Activated CD4-positive, alpha-beta memory T cell treated with anti-CD3 and anti-CD28 coated beads for 36 hours (primary cell): Measurements from ENCODE around the gene ALG8. TPM values are rescaled to one million over a fixed set of nuclear protein-coding genes. Genes with fewer than 3 reads are reported as not detected.
"Not testable (repeated sequence)": the region's sequence is repeated elsewhere in the genome, so short reads cannot be mapped to it uniquely, and the experiment has no call there.

Experiments used
- CTCF ChIA-PET: fragments of 350-600 bp; sonication (Branson Sonifier 250); formaldehyde crosslinking; loops from one replicate; lab custom pipeline; 2021; ENCODE audit warnings: antibody characterized with exemption, inconsistent platforms; lab: Charles Lee
- POLR2A ChIA-PET: fragments of 350-600 bp; sonication (Branson Sonifier 250); formaldehyde crosslinking; loops from one replicate; lab custom pipeline; 2021; ENCODE audit warnings: antibody characterized with exemption; lab: Charles Lee
- DNase-seq: peaks from one replicate; pipeline ENCODE4 v3.0.0-alpha.2; 2020
- H3K27ac Mint-ChIP-seq: one replicate; pipeline ENCODE4 v1.8.0; 2021; ENCODE audit warnings: mixed read lengths
- H3K27me3 Mint-ChIP-seq: one replicate; pipeline ENCODE4 v1.8.0; 2021; ENCODE audit warnings: mixed read lengths
- H3K36me3 Mint-ChIP-seq: one replicate; pipeline ENCODE4 v1.8.0; 2021; ENCODE audit warnings: mixed read lengths
- H3K4me1 Mint-ChIP-seq: one replicate; pipeline ENCODE4 v1.8.0; 2021; ENCODE audit warnings: low read depth, mixed read lengths
- H3K4me3 Mint-ChIP-seq: one replicate; pipeline ENCODE4 v1.8.0; 2021; ENCODE audit warnings: mild to moderate bottlenecking, mixed read lengths
- H3K9me3 Mint-ChIP-seq: one replicate; pipeline ENCODE4 v1.8.0; 2021; ENCODE audit warnings: mixed read lengths
- intact Hi-C: fragments of 100-400 bp; cut with micrococcal nuclease; formaldehyde crosslinking; loops from one replicate; pipeline ENCODE4 v1.15.1; 2023
- total RNA-seq, 2 experiments: library from RNA; stranded (reverse); gene quantifications; one replicate each; pipeline ENCODE4 v1.2.3, GENCODE V29; 2021

ALG8 gene
- total RNA-seq, 2 experiments from 2014 or later = 45.8 to 45.9 TPM

GRCh38 chr11:78112582-78113275, 26.7 kb downstream of the ALG8 start:
- Mint-ChIP-seq H3K4me1 (no peaks in the 10 kb centered on the region), H3K9me3 (no peaks in the 10 kb centered on the region), H3K27me3 (no peaks in the 10 kb centered on the region), H3K36me3 (peaks cover 24% of the 10 kb centered on the region), H3K27ac (no peak overlapping the region), H3K4me3 (no peak overlapping the region)
- POLR2A ChIA-PET = no interaction called here
- DNase-seq = no peak
- CTCF ChIA-PET = no interaction called here
- intact Hi-C loops = no loop called here

DNA sequence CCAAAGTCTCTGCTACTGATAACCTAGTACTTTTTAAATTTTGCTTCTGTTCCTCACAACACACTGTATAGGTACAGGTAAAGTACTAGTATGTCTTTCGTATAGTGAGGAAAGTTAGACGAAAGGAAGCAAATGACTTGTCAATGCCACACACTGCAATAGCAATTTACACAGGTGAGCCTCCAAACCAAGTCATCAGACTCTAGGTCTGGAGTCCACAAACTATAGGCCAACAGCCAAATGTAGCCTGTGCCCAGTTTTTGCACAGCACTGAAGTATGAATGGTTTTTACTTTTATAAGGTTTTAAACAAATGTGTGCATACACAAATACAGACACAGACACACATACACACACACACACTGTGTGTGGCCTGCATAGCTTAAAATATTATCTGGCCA, 28.1 kb downstream of the ALG8 start:
- Mint-ChIP-seq H3K9me3 (no peaks in the 10 kb centered on the region), H3K36me3 (peaks cover 26% of the 10 kb centered on the region), H3K4me1 (no peaks in the 10 kb centered on the region), H3K27me3 (no peaks in the 10 kb centered on the region), H3K4me3 (no peak overlapping the region), H3K27ac (no peak overlapping the region)
- intact Hi-C loops = no loop called here
- no peak for DNase-seq
- POLR2A ChIA-PET = no interaction called here
- CTCF ChIA-PET = no interaction called here

GRCh38 chr11:78110830-78111229, 28.6 kb downstream of the ALG8 start:
- ChIA-PET POLR2A (no interaction called here), CTCF (no interaction called here)
- Mint-ChIP-seq H3K4me1 (no peaks in the 10 kb centered on the region), H3K9me3 (no peaks in the 10 kb centered on the region), H3K4me3 (no peak overlapping the region), H3K27ac (no peak overlapping the region), H3K27me3 (no peaks in the 10 kb centered on the region), H3K36me3 (peaks cover 26% of the 10 kb centered on the region)
- intact Hi-C loops = no loop called here
- DNase-seq = no peak

GRCh38 chr11:78110351-78110750, 29.1 kb downstream of the ALG8 start:
- intact Hi-C loops = no loop called here
- DNase-seq = no peak
- Mint-ChIP-seq H3K4me3 (no peak overlapping the region), H3K27ac (no peak overlapping the region), H3K4me1 (no peaks in the 10 kb centered on the region), H3K9me3 (no peaks in the 10 kb centered on the region), H3K27me3 (no peaks in the 10 kb centered on the region), H3K36me3 (peaks cover 26% of the 10 kb centered on the region)
- CTCF ChIA-PET = no interaction called here
- POLR2A ChIA-PET = no interaction called here

DNA sequence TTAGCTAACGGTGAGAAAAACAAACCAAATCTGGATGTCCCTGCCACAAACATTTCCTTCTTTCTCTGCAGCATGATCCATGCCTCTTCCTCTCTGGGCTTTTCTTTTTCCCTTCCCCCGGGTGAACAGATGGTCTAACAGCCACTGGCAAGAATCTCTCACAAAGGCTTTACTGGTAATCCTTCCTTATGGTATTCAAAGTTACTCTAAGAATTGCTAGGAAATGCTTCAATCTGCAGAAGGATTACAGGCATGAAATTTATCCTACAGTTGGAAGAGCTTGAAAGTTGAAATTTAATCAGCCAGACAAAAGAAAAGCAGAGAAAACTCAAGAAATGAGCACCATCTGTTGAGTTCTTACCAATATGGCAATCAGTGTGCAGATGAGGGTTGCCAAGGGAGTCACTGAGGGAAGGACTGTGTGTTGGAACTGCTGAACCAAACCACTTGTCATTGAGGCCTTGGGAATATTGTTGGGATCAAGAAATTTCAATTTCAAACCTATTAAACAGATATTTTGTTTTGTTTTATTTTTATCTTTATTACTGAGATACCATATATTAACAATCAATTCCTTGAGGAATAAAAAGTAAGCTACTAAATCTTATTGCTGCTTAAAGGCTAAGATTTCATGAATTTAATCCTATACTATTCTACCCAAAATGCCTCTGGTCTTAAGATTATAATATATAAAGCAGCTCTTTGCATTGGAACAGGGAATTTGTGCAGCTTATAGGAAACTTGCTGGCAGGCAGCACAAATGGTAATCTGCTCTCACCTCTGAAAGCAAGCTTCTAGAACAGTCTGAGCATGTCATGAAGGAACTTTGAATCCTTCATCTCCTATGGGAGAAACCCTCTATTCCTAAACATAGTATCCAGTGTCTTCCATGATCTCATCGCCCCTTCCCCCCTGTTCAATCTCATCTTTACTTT, 30.1 kb downstream of the ALG8 start:
- no peak for DNase-seq
- H3K36me3 Mint-ChIP-seq = peaks cover 26% of the 10 kb centered on the region
- no peaks in the 10 kb centered on the region for H3K9me3 Mint-ChIP-seq
- no peaks in the 10 kb centered on the region for H3K27me3 Mint-ChIP-seq
- intact Hi-C loops = no loop called here
- no peak overlapping the region for H3K27ac Mint-ChIP-seq
- CTCF ChIA-PET = no interaction called here
- H3K4me1 Mint-ChIP-seq = no peaks in the 10 kb centered on the region
- H3K4me3 Mint-ChIP-seq = no peak overlapping the region
- POLR2A ChIA-PET = no interaction called here

DNA sequence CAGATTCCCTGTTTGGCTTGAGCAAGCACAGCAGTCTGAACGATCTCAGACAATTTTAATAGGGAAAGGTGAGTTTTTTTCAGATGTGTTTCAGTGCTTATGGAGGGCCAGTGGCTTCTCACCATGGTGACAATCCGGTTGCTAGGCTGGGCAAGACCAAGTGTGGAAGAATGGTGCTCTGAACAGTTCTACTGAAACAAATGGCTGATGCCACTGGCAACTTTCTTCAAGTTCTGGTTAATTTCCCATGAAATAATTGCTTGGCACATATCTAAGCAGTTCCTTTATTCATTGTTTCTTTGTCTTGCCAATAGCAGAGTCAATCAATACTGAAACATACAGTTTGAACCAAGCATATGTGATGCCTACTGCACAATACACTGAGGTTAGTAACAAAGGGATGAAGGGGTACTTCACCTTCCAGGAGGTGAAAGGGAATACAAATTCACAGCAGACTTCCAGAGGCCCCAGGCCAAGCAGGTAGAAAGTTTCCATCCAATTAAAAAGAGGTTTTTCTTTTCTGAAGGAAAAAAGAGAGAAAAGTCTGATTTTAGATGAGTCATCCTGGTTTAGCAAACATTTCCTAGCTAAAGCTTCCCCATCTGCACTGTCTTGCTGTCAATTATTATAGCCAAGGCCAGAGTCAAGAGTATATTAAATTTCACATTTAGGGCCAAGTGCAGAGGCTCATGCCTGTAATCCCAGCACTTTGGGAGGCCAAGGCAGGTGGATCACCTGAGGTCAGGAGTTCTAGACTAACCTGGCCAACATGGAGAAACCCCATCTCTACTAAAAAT, 38.6 kb downstream of the ALG8 start:
- Mint-ChIP-seq H3K4me3 (no peak overlapping the region), H3K9me3 (no peaks in the 10 kb centered on the region), H3K36me3 (peaks cover 27% of the 10 kb centered on the region), H3K27me3 (no peaks in the 10 kb centered on the region), H3K4me1 (no peaks in the 10 kb centered on the region), H3K27ac (no peak overlapping the region)
- ChIA-PET POLR2A (no interaction called here), CTCF (no interaction called here)
- intact Hi-C loops = no loop called here
- DNase-seq = no peak

DNA sequence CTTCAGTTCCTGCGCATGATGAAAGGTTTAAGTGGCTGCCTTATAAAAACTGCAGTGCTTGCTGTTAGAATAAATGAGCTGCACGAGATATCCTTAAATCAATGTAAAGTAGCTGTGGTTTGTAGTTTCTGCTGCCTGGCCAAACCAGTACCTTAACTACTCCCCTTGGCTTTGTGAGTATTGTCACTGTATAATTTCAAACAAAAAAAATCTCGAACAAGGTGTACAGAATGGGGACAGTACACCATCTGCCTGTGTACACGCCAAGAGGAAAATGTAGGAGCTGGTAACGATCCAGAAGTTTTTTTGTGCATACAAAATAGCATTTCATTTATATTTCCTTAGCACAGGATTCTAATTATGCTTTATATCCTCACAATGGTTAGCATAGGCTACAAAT, 39.2 kb downstream of the ALG8 start:
- Mint-ChIP-seq H3K27me3 (no peaks in the 10 kb centered on the region), H3K4me3 (no peak overlapping the region), H3K9me3 (no peaks in the 10 kb centered on the region), H3K4me1 (no peaks in the 10 kb centered on the region), H3K36me3 (peaks cover 31% of the 10 kb centered on the region), H3K27ac (no peak overlapping the region)
- POLR2A ChIA-PET = no interaction called here
- CTCF ChIA-PET = no interaction called here
- no peak for DNase-seq
- intact Hi-C loops = no loop called here

DNA sequence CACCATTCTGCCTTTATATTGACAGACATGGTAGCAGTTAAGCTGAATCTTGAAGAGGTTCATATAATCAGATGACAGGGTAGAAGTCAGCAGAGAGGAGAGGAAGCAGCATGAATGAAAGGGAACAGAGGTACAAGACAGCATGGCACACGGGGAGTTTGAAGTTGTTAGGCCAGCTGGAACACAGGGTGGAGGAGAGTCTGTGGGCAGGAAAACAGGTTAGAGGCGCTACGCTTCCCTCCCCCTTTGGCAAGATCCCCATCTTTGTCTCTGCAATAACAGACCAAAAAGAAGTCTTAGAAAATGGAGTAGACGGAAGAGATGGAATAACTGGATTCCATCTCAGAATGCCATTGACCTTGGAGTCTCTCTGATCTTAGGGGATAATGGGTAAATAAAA, 39.8 kb downstream of the ALG8 start:
- intact Hi-C loops = no loop called here
- Mint-ChIP-seq H3K36me3 (peaks cover 34% of the 10 kb centered on the region), H3K9me3 (no peaks in the 10 kb centered on the region), H3K4me1 (peaks cover 2% of the 10 kb centered on the region), H3K4me3 (no peak overlapping the region), H3K27me3 (no peaks in the 10 kb centered on the region), H3K27ac (no peak overlapping the region)
- ChIA-PET POLR2A (no interaction called here), CTCF (no interaction called here)
- DNase-seq = no peak

GRCh38 chr11:78097666-78098385, 41.6 kb downstream of the ALG8 start:
- intact Hi-C loops = no loop called here
- CTCF ChIA-PET = no interaction called here
- no peak for DNase-seq
- Mint-ChIP-seq H3K27me3 (no peaks in the 10 kb centered on the region), H3K9me3 (no peaks in the 10 kb centered on the region), H3K4me1 (peaks cover 9% of the 10 kb centered on the region), H3K36me3 (peaks cover 40% of the 10 kb centered on the region), H3K4me3 (no peak overlapping the region), H3K27ac (no peak overlapping the region)
- POLR2A ChIA-PET = no interaction called here

GRCh38 chr11:78094250-78094649, 45.2 kb downstream of the ALG8 start:
- intact Hi-C loops = loop anchor here (2.0 kb wide), 1 partner anchor 15 kb away; the partner anchor contains the start of gene NDUFC2
- Mint-ChIP-seq H3K9me3 (no peaks in the 10 kb centered on the region), H3K27me3 (no peaks in the 10 kb centered on the region), H3K4me3 (no peak overlapping the region), H3K4me1 (peaks cover 9% of the 10 kb centered on the region), H3K27ac (peak overlapping the region; percentile 83), H3K36me3 (peaks cover 26% of the 10 kb centered on the region)
- POLR2A ChIA-PET = no interaction called here
- DNase-seq = peak; percentile 22
- CTCF ChIA-PET = interaction anchor here (1.0 kb wide), 1 partner anchor 48 kb away, joined by 3 read pairs; no protein-coding TSS in a partner anchor

DNA sequence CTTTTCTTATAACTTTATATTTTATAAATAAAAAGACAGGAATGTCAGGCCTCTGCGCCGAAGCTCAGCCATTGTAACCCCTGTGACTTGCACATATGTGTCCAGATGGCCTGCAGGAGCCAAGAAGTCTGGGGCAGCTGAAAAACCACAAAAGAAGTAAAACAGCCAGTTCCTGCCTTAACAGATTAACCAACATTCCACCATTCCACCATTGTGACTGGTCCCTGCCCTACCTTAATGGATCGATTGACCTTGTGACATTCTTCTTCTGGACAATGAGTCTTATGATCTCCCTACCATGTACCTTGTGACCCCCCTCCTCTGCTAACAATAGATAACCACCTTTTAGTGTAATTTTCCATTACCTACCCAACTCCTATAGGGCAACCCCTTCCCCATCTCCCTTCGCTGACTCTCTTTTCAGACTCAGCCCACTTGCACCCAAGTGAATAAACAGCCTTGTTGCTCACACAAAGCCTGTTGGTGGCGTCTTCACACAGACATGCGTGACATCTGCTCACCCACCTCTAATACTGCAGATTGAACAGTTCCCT, 52.8 kb downstream of the ALG8 start:
- intact Hi-C loops, H3K27me3 Mint-ChIP-seq, POLR2A ChIA-PET, H3K9me3 Mint-ChIP-seq, H3K36me3 Mint-ChIP-seq, H3K27ac Mint-ChIP-seq, H3K4me1 Mint-ChIP-seq, H3K4me3 Mint-ChIP-seq, CTCF ChIA-PET, DNase-seq: not testable (repeated sequence)
